Cardiac fibroblast (primary cell): ENCODE data around the gene PPP2R3B.
"Not testable (repeated sequence)": the region's sequence is repeated elsewhere in the genome, so short reads cannot be mapped to it uniquely, and the experiment has no call there.

Source experiments
- DNase-seq, 2 donors: peaks; one replicate each; pipeline versions ENCODE4 v3.0.0 to v3.0.0-alpha.2; 2010; ENCODE audit warnings: low read depth in 2 of 2
- H3K4me3 ChIP-seq, 2 donors: replicated peaks in 1 of 2; 1 replicate in 1 of 2; 2 replicates in 1 of 2; pipeline ENCODE4 v1.5.1; 2011; ENCODE audit warnings: low read depth in 2 of 2, low read length in 2 of 2, mild to moderate bottlenecking in 2 of 2, moderate library complexity in 1 of 2
- CTCF ChIP-seq: IDR thresholded peaks from one replicate; pipeline ENCODE4 v1.5.1; 2011; ENCODE audit warnings: low read depth, mild to moderate bottlenecking, low read length, inconsistent platforms

PPP2R3B gene

GRCh38 chrX:352582-353314, 34.0 kb downstream of the PPP2R3B start:
- no peak for TF ChIP-seq CTCF
- DNase-seq: no peak
- no peak overlapping the region for H3K4me3 ChIP-seq

GRCh38 chrX:352181-352580, 34.5 kb downstream of the PPP2R3B start:
- no peak for TF ChIP-seq CTCF
- DNase-seq: no peak
- no peak overlapping the region for H3K4me3 ChIP-seq

GRCh38 chrX:351736-352135, 35.0 kb downstream of the PPP2R3B start:
- no peak for DNase-seq
- TF ChIP-seq CTCF: no peak
- no peak overlapping the region for H3K4me3 ChIP-seq

- H3K4me3 ChIP-seq, DNase-seq: not testable (repeated sequence)
Measured at GRCh38 chrX:351324-351641, 35.4 kb downstream of the PPP2R3B start.

- no peak for TF ChIP-seq CTCF
- H3K4me3 ChIP-seq: no peak overlapping the region
- no peak for DNase-seq
Measured at GRCh38 chrX:350534-351323, 36.0 kb downstream of the PPP2R3B start.

- no peak for DNase-seq
- no peak overlapping the region for H3K4me3 ChIP-seq
- no peak for TF ChIP-seq CTCF
Measured at GRCh38 chrX:350148-350533, 36.6 kb downstream of the PPP2R3B start.

- H3K4me3 ChIP-seq: no peak overlapping the region
- no peak for DNase-seq
- no peak for TF ChIP-seq CTCF
Measured at GRCh38 chrX:349702-350101, 37.0 kb downstream of the PPP2R3B start.
